ENCODE measurements around the gene EFNA3. TPM values are rescaled to one million over a fixed set of nuclear protein-coding genes. Genes with fewer than 3 reads are reported as not detected.

The EFNA3 gene
- total RNA-seq, 2 experiments from 2014 or later: 5.1 to 6.9 TPM

DNA sequence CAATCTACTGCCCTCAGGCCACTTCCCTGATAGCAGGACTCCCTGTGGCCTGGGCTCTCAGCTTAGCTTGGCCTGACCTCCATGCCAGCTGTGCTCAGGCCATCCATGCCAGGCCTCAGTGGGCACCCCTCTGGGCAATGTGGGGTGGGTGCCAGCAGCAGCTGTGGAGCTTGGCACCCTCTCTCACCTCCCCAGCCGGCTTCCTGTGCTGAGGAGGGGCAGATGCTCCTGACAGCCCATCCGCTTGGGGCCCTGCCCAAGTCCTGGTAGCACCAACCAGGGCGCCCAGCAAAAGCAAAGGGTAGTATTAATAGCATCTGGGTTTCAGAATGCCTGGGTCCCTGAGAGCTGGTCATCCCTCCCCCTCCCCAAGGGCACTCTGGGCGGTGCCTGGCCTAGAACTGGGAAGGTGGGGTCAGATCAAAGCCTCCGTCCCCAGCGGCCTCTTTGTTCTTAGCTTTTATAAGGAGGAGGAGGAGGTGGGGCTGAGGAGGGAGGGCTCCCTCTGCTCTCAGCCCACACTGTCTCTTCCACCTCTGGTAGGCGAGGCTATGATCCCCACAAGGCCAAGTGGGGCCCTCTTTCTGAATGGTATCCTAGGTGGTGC lies 9.0 kb upstream of the EFNA3 start:
- peaks cover 4% of the 10 kb centered on the region for H3K36me3 Mint-ChIP-seq (ENCODE audit: low read depth)
- no peak overlapping the region for H3K4me3 Mint-ChIP-seq
- no peak overlapping the region for H3K27ac Mint-ChIP-seq
- DNase-seq: no peak
- H3K27me3 Mint-ChIP-seq: no peaks in the 10 kb centered on the region
- no peaks in the 10 kb centered on the region for H3K9me3 Mint-ChIP-seq (ENCODE audit: low read depth)
- POLR2A ChIA-PET: no interaction called here
- peaks cover 22% of the 10 kb centered on the region for H3K4me1 Mint-ChIP-seq
- CTCF ChIA-PET: interaction anchor here (0.6 to 9.1 kb wide), 5 partner anchors 10 to 565 kb away, joined by 3 to 81 read pairs (median 5); partner anchors contain the start of gene ADAM15
- intact Hi-C loops (cut with DNase I, micrococcal nuclease): no loop called here
- no peak for ATAC-seq

GRCh38 chr1:155070158-155070621 lies 8.4 kb upstream of the EFNA3 start:
- ATAC-seq (no peak), DNase-seq (no peak)
- no peaks in the 10 kb centered on the region for H3K9me3 Mint-ChIP-seq (ENCODE audit: low read depth)
- intact Hi-C loops (cut with DNase I, micrococcal nuclease): no loop called here
- POLR2A ChIA-PET: no interaction called here
- peak overlapping the region; percentile 39 for H3K4me3 Mint-ChIP-seq
- CTCF ChIA-PET: interaction anchor here (0.6 to 9.1 kb wide), 7 partner anchors 8 to 565 kb away, joined by 3 to 81 read pairs (median 5); partner anchors contain the start of genes ADAM15 and KRTCAP2
- no peaks in the 10 kb centered on the region for H3K27me3 Mint-ChIP-seq
- peaks cover 4% of the 10 kb centered on the region for H3K36me3 Mint-ChIP-seq (ENCODE audit: low read depth)
- H3K27ac Mint-ChIP-seq: no peak overlapping the region
- H3K4me1 Mint-ChIP-seq: peaks cover 19% of the 10 kb centered on the region

DNA sequence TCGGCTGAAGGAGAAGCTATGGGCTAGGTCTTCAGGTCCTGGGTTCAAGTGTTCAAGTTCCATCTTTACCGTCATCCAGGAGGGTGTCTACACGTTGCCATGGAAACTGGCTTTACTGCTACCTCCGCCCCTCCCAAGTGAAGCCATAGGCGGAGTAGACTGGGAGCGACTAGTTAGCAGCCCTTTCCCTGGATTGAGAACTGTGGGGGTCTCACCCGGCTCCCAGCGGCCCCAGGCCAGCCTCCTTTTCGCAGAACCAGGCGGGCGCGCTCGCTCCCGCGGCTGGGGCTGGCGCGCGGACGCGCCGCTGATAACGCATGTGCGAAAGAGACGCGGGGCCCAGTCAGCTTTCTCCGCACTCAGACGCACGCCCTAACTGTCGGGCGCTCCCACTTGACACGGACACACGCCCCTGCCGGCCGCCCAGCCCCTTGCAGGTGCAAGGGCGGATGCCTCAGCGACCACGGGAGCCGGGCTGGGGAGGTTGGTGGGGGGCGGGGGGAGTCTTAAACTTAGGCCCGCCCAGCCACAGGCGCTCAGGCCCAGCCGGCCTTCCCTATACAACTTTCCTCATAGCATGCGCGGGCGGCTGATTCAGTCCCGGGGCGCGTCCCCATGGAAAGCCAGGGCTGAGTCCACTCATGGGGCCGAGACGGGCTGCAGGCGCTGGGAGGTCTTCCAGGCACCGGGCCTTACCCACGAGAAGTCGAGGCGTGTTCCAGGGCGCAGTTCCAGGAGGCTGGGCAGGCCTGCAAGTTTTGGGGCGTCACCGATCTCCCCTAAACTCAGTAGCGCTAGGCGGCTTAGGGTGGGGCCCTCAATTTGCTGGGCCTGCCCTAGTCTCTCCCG lies 7.7 kb upstream of the EFNA3 start:
- peaks cover 4% of the 10 kb centered on the region for H3K36me3 Mint-ChIP-seq (ENCODE audit: low read depth)
- POLR2A ChIA-PET: no interaction called here

GRCh38 chr1:155071701-155072100 lies 6.9 kb upstream of the EFNA3 start:
- H3K36me3 Mint-ChIP-seq (ENCODE audit: low read depth): peaks cover 4% of the 10 kb centered on the region
- no peaks in the 10 kb centered on the region for H3K9me3 Mint-ChIP-seq (ENCODE audit: low read depth)
- peaks cover 16% of the 10 kb centered on the region for H3K4me1 Mint-ChIP-seq
- ChIA-PET POLR2A (no interaction called here), CTCF (interaction anchor here (0.6 to 2.0 kb wide), 4 partner anchors 10 to 116 kb away, joined by 3 to 6 read pairs (median 4); partner anchors contain the start of gene PBXIP1)
- intact Hi-C loops (cut with DNase I, micrococcal nuclease): loop anchor here in 1 of 2 experiments (1.0 kb wide), 2 partner anchors 8 to 14 kb away; partner anchors contain the start of gene EFNA4
- no peak overlapping the region for H3K4me3 Mint-ChIP-seq
- H3K27ac Mint-ChIP-seq: no peak overlapping the region
- no peaks in the 10 kb centered on the region for H3K27me3 Mint-ChIP-seq
- DNase-seq (no peak), ATAC-seq (no peak)

More for the DNA sequence above, 7.7 kb upstream of the EFNA3 start:
- intact Hi-C loops (cut with DNase I, micrococcal nuclease): loop anchor here in 1 of 2 experiments (1.0 kb wide), 2 partner anchors 8 to 14 kb away; partner anchors contain the start of gene EFNA4
- Mint-ChIP-seq H3K27me3 (no peaks in the 10 kb centered on the region), H3K4me1 (peaks cover 19% of the 10 kb centered on the region), H3K9me3 (ENCODE audit: low read depth) (no peaks in the 10 kb centered on the region), H3K27ac (no peak overlapping the region), H3K4me3 (peak overlapping the region; percentile 39)
- DNase-seq (peak; percentile 89), ATAC-seq (peak; percentile 95)
- CTCF ChIA-PET: interaction anchor here (1.0 to 9.1 kb wide), 6 partner anchors 9 to 102 kb away, joined by 4 to 81 read pairs (median 5); partner anchors contain the start of genes ADAM15 and KRTCAP2

DNA sequence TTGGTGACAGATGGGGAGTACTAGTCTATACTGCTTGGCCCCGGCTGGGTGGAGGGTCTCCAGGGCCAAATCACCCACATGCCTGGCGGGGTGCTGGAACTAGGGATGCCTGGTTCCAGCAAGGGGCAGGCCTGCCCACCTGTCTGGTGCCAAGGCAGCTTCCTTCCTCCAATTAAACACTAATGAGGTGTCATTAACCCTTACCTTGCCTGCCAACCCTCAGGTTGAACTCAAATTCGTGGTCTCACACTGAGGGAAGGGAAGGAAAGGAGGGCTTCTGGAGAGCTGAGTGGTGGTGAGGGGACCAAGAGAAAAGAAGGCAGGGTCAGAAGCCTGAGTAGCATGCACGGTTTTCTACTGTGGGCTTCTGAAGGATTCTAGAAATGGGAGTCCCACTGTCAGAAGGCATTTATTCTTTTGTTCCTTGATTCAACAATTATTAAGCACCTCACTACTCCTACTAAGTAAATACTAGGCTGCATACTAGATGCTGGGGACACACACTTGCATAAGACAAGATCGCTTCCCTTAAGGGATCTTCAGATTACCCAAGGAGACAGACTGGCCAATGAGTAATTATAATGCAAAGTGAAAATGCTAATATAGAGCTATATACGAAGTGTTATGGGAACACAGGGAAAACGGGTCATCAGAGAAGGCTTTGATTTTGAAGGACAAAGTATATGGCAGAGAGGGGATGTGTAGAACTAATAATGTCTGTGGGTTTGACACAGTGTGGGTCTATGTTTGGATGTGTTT lies 5.9 kb upstream of the EFNA3 start:
- Mint-ChIP-seq H3K27me3 (no peaks in the 10 kb centered on the region), H3K9me3 (ENCODE audit: low read depth) (no peaks in the 10 kb centered on the region), H3K36me3 (ENCODE audit: low read depth) (peaks cover 4% of the 10 kb centered on the region), H3K4me1 (peaks cover 18% of the 10 kb centered on the region), H3K27ac (no peak overlapping the region), H3K4me3 (no peak overlapping the region)
- ChIA-PET POLR2A (no interaction called here), CTCF (interaction anchor here (0.9 to 2.0 kb wide), 6 partner anchors 11 to 31 kb away, joined by 3 to 6 read pairs (median 4); no protein-coding TSS in a partner anchor)
- intact Hi-C loops (cut with DNase I, micrococcal nuclease): no loop called here
- ATAC-seq: no peak
- no peak for DNase-seq

DNA sequence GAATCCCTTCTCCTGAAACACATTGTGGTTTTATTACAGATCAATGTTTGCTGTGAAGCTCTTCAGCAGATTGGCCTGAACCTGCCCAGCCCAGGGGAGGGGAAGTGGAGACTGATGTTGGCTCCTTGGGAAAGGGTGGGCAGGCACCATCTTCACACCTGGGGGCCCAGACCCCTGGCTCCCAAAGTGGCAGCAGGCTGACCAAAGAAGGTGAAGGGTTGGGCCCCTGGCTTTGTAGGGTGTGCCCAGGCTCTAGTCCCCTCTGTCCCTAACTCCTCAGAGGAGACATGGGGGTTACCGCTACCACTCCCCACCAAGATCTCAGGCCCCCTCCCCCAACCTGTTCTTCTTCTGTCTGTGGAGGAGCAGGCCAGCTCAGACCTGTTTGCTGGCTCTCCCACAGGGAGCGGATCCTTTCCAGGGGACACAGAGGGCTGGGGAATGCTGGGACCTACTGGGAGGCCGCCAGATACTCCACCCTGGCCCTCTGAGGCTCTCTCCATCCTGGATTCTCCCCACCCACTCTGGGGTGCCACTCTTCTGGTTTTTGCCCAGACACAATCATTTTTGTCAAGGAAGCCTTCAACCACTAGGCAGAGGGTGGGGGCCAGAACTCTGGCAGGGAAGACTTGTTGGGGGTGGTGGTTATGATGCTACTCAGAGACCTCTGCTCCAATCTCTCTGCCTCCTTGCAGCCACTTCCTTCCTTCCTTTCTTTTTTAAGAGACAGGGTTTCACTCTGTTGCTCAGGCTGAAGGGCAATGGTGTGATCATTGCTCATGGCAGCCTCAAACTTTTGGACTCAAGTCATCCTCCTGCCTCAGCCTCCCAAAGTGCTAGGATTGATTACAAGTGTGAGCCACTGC lies 5.0 kb upstream of the EFNA3 start:
- H3K36me3 Mint-ChIP-seq (ENCODE audit: low read depth): peaks cover 2% of the 10 kb centered on the region
- H3K4me3 Mint-ChIP-seq: no peak overlapping the region
- intact Hi-C loops (cut with DNase I, micrococcal nuclease): no loop called here
- H3K4me1 Mint-ChIP-seq: peaks cover 24% of the 10 kb centered on the region
- peak; percentile 39 for DNase-seq
- no peaks in the 10 kb centered on the region for H3K9me3 Mint-ChIP-seq (ENCODE audit: low read depth)
- H3K27me3 Mint-ChIP-seq: no peaks in the 10 kb centered on the region
- H3K27ac Mint-ChIP-seq: no peak overlapping the region
- ATAC-seq: peak; percentile 25
- ChIA-PET CTCF (interaction anchor here (0.9 to 2.0 kb wide), 5 partner anchors 11 to 32 kb away, joined by 3 to 7 read pairs (median 4); no protein-coding TSS in a partner anchor), POLR2A (no interaction called here)

DNA sequence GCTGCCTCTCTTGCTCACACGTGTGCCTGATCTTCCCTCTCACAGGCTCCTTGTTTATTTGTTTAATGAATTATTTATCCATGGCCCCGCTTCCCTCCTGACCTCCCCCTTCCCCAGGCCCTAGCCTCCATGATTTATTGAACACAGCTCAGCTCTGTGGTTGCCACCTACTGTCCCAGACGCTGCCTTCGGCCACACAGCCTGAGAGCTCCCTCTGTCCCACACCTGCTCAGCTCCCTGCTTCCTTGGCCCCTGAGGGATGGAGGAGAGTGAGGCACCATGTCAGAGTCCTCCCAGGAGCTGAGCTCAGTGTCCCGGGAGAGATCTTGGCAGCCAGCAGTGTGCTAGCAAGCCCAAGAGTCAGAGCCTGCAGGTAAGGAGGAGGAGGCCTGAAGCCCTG lies 3.1 kb upstream of the EFNA3 start:
- DNase-seq (no peak), ATAC-seq (no peak)
- peaks cover 32% of the 10 kb centered on the region for H3K4me1 Mint-ChIP-seq
- peaks cover 1% of the 10 kb centered on the region for H3K36me3 Mint-ChIP-seq (ENCODE audit: low read depth)
- intact Hi-C loops (cut with DNase I, micrococcal nuclease): no loop called here
- ChIA-PET CTCF (interaction anchor here (0.7 to 2.6 kb wide), 5 partner anchors 9 to 855 kb away, joined by 3 to 17 read pairs (median 5); partner anchors contain the start of genes EFNA4, KRTCAP2 and UBAP2L), POLR2A (no interaction called here)
- no peaks in the 10 kb centered on the region for H3K9me3 Mint-ChIP-seq (ENCODE audit: low read depth)
- peaks cover 9% of the 10 kb centered on the region for H3K27me3 Mint-ChIP-seq
- H3K27ac Mint-ChIP-seq: no peak overlapping the region
- H3K4me3 Mint-ChIP-seq: no peak overlapping the region

- peaks cover 1% of the 10 kb centered on the region for H3K36me3 Mint-ChIP-seq (ENCODE audit: low read depth)
- ATAC-seq (no peak), DNase-seq (no peak)
- H3K9me3 Mint-ChIP-seq (ENCODE audit: low read depth): no peaks in the 10 kb centered on the region
- peaks cover 36% of the 10 kb centered on the region for H3K4me1 Mint-ChIP-seq
- CTCF ChIA-PET: interaction anchor here (0.8 to 2.6 kb wide), 4 partner anchors 9 to 96 kb away, joined by 3 to 17 read pairs (median 4); partner anchors contain the start of genes ADAM15, EFNA4 and KRTCAP2
- H3K27me3 Mint-ChIP-seq: peaks cover 13% of the 10 kb centered on the region
- intact Hi-C loops (cut with DNase I, micrococcal nuclease): no loop called here
- H3K27ac Mint-ChIP-seq: no peak overlapping the region
- H3K4me3 Mint-ChIP-seq: no peak overlapping the region
- POLR2A ChIA-PET: no interaction called here
Measured at GRCh38 chr1:155076371-155076770, 2.3 kb upstream of the EFNA3 start.

- POLR2A ChIA-PET: no interaction called here
- Mint-ChIP-seq H3K9me3 (ENCODE audit: low read depth) (no peaks in the 10 kb centered on the region), H3K36me3 (ENCODE audit: low read depth) (peaks cover 1% of the 10 kb centered on the region), H3K27me3 (peaks cover 19% of the 10 kb centered on the region), H3K27ac (no peak overlapping the region), H3K4me1 (peaks cover 42% of the 10 kb centered on the region), H3K4me3 (no peak overlapping the region)
- CTCF ChIA-PET: interaction anchor here (1.6 to 2.9 kb wide), 5 partner anchors 8 to 97 kb away, joined by 4 to 20 read pairs (median 15); partner anchors contain the start of genes EFNA4, KRTCAP2 and TRIM46
- ATAC-seq (no peak), DNase-seq (no peak)
- intact Hi-C loops (cut with DNase I, micrococcal nuclease): no loop called here
Measured at GRCh38 chr1:155077346-155077745, 1.3 kb upstream of the EFNA3 start.

Data from activated CD4-positive, alpha-beta T cell treated with anti-CD3 and anti-CD28 coated beads for 36 hours (primary cell).